ENCODE data around the gene PLG.
"Not testable (repeated sequence)": the region's sequence is repeated elsewhere in the genome, so short reads cannot be mapped to it uniquely, and the experiment has no call there.

Gene PLG

DNA sequence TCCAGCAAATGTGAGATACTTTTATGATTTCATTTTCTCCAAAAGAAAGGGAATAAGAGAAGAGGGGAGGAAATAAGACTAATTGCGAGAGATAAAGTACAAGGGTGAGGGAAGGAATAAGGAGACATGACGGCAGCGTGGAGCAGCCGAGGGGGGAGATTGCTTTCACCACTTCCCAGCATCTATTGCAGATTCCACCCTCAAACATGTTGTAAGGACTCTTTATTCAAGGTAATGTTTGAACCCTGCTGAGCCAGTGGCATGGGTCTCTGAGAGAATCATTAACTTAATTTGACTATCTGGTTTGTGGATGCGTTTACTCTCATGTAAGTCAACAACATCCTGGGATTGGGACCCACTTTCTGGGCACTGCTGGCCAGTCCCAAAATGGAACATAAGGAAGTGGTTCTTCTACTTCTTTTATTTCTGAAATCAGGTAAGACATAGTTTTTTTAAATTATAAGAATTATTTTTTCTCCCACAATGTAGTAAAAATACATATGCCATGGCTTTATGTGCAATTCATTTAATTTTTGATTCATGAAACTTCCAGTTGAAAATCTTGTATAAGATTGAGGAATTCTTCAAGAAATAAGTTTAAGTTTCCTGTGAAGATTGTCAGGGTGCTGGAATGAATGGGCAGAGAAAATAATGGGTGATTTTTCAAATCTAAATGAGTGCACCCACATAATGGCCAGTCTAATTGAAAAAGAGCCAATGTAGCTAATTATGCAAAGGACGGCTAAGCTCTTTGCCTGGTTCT, at the start of gene PLG:
TSS of gene PLG (plus strand) at position 327 of the 763 bp plus-strand sequence. CDS start at position 388, 61 bp downstream.
- not testable (repeated sequence) for DNase-seq (ENCODE audit: low read depth)

DNA sequence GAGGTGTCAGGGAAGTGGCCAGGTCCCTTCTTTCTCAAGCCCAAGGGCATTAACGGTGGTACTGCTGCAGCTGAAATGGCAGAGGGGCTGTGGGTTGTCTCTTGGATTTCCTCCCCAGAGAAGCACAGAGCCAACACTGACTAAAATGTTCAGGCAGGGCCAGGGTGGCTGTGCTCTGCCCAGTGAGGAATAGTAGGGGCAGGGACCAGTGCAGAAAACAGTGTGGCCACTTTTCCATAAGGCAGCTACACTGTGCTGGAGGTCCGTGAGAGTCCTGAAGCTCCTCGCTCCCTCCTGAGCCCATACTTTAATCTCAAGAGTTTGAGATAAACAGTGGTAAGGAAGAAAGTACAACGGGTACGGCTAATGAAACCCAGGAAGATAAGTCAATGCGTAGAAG, 42.5 kb upstream of the PLG start:
- DNase-seq (ENCODE audit: low read depth) = no peak

- no peak for DNase-seq (ENCODE audit: low read depth)
These were observed 40.8 kb upstream of the PLG start for GRCh38 chr6:160661216-160661615.

DNA sequence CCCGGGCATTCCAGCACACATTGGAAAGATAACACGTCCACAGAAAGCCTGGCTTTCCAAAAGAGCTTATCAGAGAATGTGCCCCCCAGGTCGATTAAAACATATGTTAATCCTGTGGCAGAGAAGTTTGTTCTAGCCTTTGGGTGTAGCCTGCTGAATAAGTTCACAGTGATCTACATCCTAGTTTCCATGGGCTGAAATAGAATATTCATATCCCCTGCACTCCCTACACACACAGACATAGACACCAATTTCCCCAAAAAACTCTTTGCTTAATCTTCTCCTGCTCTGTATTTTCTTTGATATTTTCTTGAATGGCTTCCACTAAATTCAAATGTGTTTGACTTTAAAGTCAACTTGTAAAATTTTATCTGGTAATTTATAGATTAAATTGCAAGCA, 39.6 kb upstream of the PLG start:
- no peak for DNase-seq (ENCODE audit: low read depth)

DNA sequence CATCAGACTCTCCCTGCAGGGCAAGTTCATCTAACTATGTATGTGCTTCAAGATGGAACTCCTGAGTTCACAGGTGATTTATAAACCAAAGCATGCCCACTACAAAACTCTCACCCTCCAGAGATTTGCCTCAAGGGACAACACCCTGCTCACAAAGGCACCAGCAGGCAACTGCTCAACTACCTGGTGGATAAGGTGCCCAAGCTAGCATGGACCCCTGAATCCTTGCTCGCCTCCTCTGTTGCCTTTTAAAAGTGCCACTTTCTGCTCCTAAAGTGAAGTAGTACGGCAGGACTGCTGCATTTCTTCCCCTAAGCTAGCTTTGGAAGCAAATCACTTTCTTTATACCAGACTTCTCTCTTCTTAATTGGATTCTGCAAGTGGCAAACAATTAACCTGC, 39.2 kb upstream of the PLG start:
- no peak for DNase-seq (ENCODE audit: low read depth)

- not testable (repeated sequence) for DNase-seq (ENCODE audit: low read depth)
These were observed 37.8 kb upstream of the PLG start, which contains the start of gene LPA for GRCh38 chr6:160664198-160664597. TSS of gene LPA (minus strand) at chr6:160664275. CDS start at chr6:160664214, 61 bp downstream.

DNA sequence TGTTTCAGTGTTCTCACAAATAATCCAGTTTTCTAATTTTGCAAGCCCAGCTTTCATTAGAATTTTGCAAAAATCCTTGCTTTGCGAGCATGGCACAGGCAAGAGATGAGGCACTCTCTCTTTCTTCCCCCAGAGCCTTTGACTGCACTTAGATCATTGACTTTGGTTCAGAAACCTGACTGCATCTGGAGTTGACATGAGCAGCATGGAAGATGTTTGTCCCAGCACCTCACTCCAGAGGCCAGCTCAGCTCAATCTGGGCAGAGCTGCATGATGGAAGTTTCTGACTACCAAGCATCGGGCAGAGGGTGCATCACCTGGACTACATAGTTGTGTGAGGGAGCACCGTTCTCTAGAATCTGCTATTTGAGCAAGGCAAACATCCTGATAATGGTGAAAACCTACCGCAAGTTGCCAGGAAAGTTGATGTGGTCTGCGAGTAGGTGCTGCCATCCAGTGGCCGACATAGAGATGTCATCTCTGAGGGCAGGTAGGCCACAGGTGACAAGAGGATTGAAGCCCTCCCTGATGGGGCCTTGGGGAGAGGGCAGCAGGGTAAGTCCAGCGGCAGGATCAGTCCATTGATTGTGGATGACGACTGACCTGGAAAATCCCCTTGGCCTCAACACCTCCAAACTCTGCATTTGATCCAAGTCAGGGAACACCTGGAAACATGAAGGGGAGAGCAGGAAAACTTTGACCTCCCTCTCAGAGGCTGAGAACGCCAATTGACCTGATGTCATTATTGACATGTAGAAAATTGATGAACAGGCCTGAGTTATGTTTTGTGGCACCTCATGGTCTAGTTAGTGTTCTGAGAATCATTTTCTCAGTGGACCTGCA, 34.2 kb upstream of the PLG start:
- no peak for DNase-seq (ENCODE audit: low read depth)

GRCh38 chr6:160668589-160668988, 33.5 kb upstream of the PLG start:
- no peak for DNase-seq (ENCODE audit: low read depth)

DNA sequence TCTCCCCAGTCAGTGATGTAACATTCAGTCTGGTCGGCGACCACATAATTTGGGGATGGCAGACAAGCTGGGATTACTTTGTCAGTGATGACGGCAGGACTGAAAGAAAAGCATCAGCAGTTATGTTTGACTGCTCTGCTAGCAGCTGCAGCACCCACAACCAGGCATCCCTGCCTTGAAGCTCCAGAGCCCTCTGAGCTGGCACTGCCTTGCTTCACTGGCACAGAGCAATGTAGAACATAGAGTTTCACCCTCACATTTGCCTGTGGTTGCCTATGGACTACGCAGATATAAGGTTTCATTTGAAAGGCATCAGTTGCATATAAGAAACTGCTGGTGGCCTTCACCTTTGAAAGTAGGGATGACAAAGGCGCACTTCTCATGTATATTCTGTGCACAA, 25.6 kb upstream of the PLG start:
- not testable (repeated sequence) for DNase-seq (ENCODE audit: low read depth)

GRCh38 chr6:160678230-160678629, 23.8 kb upstream of the PLG start:
- no peak for DNase-seq (ENCODE audit: low read depth)

GRCh38 chr6:160678744-160679401, 23.2 kb upstream of the PLG start:
- no peak for DNase-seq (ENCODE audit: low read depth)

- DNase-seq (ENCODE audit: low read depth) = no peak
These were observed 22.7 kb upstream of the PLG start for GRCh38 chr6:160679402-160679769.

- not testable (repeated sequence) for DNase-seq (ENCODE audit: low read depth)
These were observed 16.8 kb upstream of the PLG start for GRCh38 chr6:160685101-160685761.

- DNase-seq (ENCODE audit: low read depth) = no peak
These were observed 16.1 kb upstream of the PLG start for GRCh38 chr6:160685762-160686450.

- no peak for DNase-seq (ENCODE audit: low read depth)
These were observed 11.6 kb upstream of the PLG start for GRCh38 chr6:160690458-160690857.

DNA sequence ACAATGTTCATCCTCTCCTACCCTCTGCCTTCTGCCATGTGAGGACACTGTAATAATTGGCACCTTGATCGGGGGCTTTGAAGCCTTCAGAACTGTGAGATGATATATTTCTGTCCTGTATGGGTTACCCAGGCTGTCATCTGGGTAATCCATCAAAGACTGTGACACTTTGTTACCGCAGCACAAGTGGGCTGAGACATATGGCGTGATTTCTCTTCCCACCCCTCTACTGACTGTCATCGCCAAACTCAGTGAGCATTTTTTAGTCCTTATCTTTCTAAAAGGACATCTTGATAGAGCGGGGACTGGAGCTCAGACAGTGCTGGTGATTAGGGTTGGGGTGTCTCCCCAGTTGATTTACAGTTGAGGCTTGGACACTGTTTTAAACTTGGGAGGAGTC, 10.4 kb upstream of the PLG start:
- DNase-seq (ENCODE audit: low read depth) = no peak

DNA sequence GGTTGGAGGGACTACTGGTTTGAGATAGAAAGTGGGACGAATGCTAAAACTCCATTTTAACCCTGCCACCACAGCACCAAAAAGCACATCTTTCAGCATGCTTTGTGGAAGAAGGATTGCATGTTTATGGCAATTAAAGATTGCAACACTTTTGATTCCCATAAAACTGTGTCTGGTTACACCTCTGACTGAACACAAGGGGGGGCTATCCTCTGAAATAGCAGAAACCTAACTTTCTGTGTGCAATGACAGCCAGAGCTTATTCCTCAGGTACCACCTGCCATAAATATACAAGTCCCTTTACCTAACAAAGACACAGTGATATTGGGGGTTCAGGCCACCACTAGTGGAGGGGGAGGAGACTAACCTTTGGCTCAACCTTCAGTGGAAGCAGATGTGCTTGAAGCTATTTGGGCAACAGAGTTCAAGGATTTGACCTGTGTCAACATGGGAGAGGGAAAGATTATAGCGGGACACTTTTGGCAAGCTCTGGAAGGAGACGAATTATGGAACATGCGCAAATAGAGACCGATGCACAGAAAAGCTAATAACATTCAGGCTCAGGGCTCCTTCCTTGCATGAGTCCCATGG, 9.6 kb upstream of the PLG start:
- no peak for DNase-seq (ENCODE audit: low read depth)

DNA sequence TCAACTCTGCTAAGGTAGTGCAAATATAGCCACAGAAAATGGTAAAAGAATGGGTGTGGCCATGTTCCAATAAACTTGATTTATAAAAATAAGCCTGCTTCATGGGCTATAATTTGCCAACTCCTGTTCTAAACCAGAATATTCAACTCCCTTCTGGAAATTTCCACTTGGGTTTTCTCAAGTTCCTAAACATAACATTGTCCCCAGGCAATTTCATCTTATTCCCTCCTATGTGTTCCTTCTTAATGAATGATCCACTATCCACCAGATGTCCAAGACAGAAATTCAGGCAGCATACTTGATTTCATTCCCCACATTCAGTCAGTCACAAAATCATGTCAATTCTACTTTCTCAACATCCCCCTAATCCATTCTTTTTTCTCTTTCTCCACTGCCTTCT, 7.0 kb upstream of the PLG start:
- DNase-seq (ENCODE audit: low read depth) = peak; percentile 15

GRCh38 chr6:160695622-160696021, 6.4 kb upstream of the PLG start:
- DNase-seq (ENCODE audit: low read depth) = not testable (repeated sequence)

- DNase-seq (ENCODE audit: low read depth) = not testable (repeated sequence)
These were observed 5.2 kb upstream of the PLG start for GRCh38 chr6:160696884-160697283.

GRCh38 chr6:160697826-160698225, 4.2 kb upstream of the PLG start:
- DNase-seq (ENCODE audit: low read depth) = no peak

All from GM04503 (cell line).